Neural progenitor cell (in vitro differentiated cells): ENCODE results near the gene CFAP97D2.

Source experiments
- EZH2 ChIP-seq: fragments of 200-600 bp; sonication (generic); IDR thresholded peaks from 2 replicates; pipeline ENCODE4 v1.6.1; 2017; ENCODE audit warnings: antibody characterized with exemption, mild to moderate bottlenecking, moderate library complexity
- EZH2phosphoT487 ChIP-seq: fragments of 200-600 bp; sonication (generic); IDR thresholded peaks from 2 replicates; pipeline ENCODE4 v1.6.1; 2017; ENCODE audit warnings: antibody characterized with exemption
- TF ChIP-seq, protein P1 (sequence below): fragments of 200-600 bp; sonication (generic); IDR thresholded peaks from 2 replicates; pipeline ENCODE4 v1.5.1; 2017; ENCODE audit warnings: antibody characterized with exemption, mild to moderate bottlenecking

DNA sequence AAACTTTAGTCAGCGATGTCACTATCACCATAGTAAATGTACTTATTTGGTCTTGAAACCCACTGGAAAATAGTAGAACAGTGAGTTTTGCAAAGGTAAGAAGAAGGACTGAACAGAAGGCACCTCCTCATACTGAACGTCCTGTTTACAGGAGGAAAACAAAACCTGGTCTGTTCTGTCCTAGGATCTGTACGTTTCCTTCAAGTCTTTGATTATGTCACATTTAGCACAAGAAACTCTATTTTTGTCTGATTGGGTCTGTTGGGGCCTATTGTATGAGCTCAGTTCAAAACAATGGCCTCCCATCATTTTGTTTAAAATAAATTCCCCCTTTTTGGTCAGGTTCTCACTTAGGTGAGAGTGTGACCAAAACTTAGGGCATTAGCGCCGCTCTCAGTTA lies 11.2 kb upstream of the CFAP97D2 start:
- no peak for TF ChIP-seq EZH2
- TF ChIP-seq, protein P1, sequence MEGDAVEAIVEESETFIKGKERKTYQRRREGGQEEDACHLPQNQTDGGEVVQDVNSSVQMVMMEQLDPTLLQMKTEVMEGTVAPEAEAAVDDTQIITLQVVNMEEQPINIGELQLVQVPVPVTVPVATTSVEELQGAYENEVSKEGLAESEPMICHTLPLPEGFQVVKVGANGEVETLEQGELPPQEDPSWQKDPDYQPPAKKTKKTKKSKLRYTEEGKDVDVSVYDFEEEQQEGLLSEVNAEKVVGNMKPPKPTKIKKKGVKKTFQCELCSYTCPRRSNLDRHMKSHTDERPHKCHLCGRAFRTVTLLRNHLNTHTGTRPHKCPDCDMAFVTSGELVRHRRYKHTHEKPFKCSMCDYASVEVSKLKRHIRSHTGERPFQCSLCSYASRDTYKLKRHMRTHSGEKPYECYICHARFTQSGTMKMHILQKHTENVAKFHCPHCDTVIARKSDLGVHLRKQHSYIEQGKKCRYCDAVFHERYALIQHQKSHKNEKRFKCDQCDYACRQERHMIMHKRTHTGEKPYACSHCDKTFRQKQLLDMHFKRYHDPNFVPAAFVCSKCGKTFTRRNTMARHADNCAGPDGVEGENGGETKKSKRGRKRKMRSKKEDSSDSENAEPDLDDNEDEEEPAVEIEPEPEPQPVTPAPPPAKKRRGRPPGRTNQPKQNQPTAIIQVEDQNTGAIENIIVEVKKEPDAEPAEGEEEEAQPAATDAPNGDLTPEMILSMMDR, result no peak
- TF ChIP-seq EZH2phosphoT487, result no peak
